Activated T-cell treated with anti-CD3 and anti-CD28 coated beads, Interleukin-2, amount 50 U/mL, for 1 hour (primary cell): ENCODE data around the gene ARHGAP26.

ENCODE experiments used
- DNase-seq: peaks from one replicate; pipeline ENCODE4 v3.0.0-alpha.2; 2020

The ARHGAP26 gene

GRCh38 chr5:142881076-142881783 is 111.1 kb downstream of the ARHGAP26 start:
- no peak for DNase-seq

- no peak for DNase-seq
These were observed 111.6 kb downstream of the ARHGAP26 start for GRCh38 chr5:142881784-142882126.

- no peak for DNase-seq
These were observed 112.8 kb downstream of the ARHGAP26 start for GRCh38 chr5:142883025-142883424.

- no peak for DNase-seq
These were observed 113.3 kb downstream of the ARHGAP26 start for GRCh38 chr5:142883438-142883837.

GRCh38 chr5:142884029-142884428 is 113.9 kb downstream of the ARHGAP26 start:
- no peak for DNase-seq

GRCh38 chr5:142886211-142886610 is 116.0 kb downstream of the ARHGAP26 start:
- DNase-seq, result no peak

GRCh38 chr5:142886956-142887355 is 116.8 kb downstream of the ARHGAP26 start:
- no peak for DNase-seq

- DNase-seq, result no peak
These were observed 118.4 kb downstream of the ARHGAP26 start for GRCh38 chr5:142888469-142889085.

GRCh38 chr5:142892021-142892420 is 121.8 kb downstream of the ARHGAP26 start:
- no peak for DNase-seq

- DNase-seq, result no peak
These were observed 124.1 kb downstream of the ARHGAP26 start for GRCh38 chr5:142894315-142894714.

GRCh38 chr5:142894749-142895148 is 124.6 kb downstream of the ARHGAP26 start:
- DNase-seq, result no peak

- DNase-seq, result no peak
These were observed 126.3 kb downstream of the ARHGAP26 start for GRCh38 chr5:142896325-142897007.

- DNase-seq, result no peak
These were observed 127.2 kb downstream of the ARHGAP26 start for GRCh38 chr5:142897328-142897727.

GRCh38 chr5:142900927-142901326 is 130.8 kb downstream of the ARHGAP26 start:
- no peak for DNase-seq

- no peak for DNase-seq
These were observed 131.5 kb downstream of the ARHGAP26 start for GRCh38 chr5:142901476-142902185.

GRCh38 chr5:142902186-142902965 is 132.2 kb downstream of the ARHGAP26 start:
- DNase-seq, result no peak

GRCh38 chr5:142904416-142904815 is 134.2 kb downstream of the ARHGAP26 start:
- DNase-seq, result no peak

- DNase-seq, result no peak
These were observed 135.2 kb downstream of the ARHGAP26 start for GRCh38 chr5:142905348-142905747.

- no peak for DNase-seq
These were observed 136.9 kb downstream of the ARHGAP26 start for GRCh38 chr5:142906863-142907671.

- no peak for DNase-seq
These were observed 138.5 kb downstream of the ARHGAP26 start for GRCh38 chr5:142908659-142909058.

- no peak for DNase-seq
These were observed 140.0 kb downstream of the ARHGAP26 start for GRCh38 chr5:142910128-142910527.

- DNase-seq, result no peak
These were observed 141.0 kb downstream of the ARHGAP26 start for GRCh38 chr5:142911170-142911569.
